OCI-LY3 (cell line): ENCODE data around the gene TDRD9.

Source experiments
- CTCF ChIP-seq: fragments of 200-600, 300-600 bp; sonication (generic); IDR thresholded peaks from 2 replicates; pipeline ENCODE4 v1.5.1; 2014; ENCODE audit warnings: antibody characterized with exemption, low read length, low read depth
- EZH2phosphoT487 ChIP-seq: fragments of 200-600 bp; shearing (Covaris generic); IDR thresholded peaks from 2 replicates; pipeline ENCODE4 v1.6.1; 2018; ENCODE audit warnings: antibody characterized with exemption, mixed run types, low read depth

- TF ChIP-seq CTCF: no peak
- no peak for TF ChIP-seq EZH2phosphoT487
Observed at GRCh38 chr14:104009297-104009696, 81.0 kb downstream of the TDRD9 start.
